ENCODE data around the gene HSPE1. TPM values are rescaled to one million over a fixed set of nuclear protein-coding genes. Genes with fewer than 3 reads are reported as not detected.

HSPE1 gene
- total RNA-seq, 3 donors from 2014 or later, result 79.0 to 106 (median 84.8) TPM

DNA sequence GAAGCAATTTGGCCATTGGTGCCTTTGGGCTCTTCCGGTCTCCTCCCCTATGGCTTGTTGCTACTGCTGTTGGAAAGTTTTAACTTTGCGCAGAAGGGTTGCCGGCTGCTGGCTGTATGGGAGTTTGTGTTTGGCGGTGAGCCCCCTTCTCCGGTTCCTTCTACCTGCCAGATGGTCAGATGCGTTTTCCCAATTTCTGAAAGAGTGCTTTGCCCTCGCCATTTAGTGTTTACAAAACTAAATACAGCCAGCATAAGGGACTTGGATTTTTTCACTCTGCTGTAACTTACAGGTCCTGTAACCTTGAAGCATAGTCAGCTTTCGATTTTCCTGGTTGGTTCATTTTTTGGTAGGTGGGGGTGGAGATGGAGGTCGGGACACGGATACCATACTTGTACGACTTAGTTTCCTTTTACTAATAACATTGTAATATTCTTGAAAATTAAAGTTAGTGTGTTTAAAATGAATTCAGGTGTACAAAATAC lies 46.2 kb upstream of the HSPE1 start:
- DNase-seq (peak in 1 of 3 donors; percentile 77), ATAC-seq (peak; percentile 74)
- Histone ChIP-seq H3K36me3 (ENCODE audit: low read depth) (peaks cover 7% of the 10 kb centered on the region), H3K9me3 (no peaks in the 10 kb centered on the region), H3K4me3 (peak overlapping the region; percentile 69), H3K4me1 (ENCODE audit: low read depth) (peaks cover 20% of the 10 kb centered on the region)
- TF ChIP-seq, protein P1, sequence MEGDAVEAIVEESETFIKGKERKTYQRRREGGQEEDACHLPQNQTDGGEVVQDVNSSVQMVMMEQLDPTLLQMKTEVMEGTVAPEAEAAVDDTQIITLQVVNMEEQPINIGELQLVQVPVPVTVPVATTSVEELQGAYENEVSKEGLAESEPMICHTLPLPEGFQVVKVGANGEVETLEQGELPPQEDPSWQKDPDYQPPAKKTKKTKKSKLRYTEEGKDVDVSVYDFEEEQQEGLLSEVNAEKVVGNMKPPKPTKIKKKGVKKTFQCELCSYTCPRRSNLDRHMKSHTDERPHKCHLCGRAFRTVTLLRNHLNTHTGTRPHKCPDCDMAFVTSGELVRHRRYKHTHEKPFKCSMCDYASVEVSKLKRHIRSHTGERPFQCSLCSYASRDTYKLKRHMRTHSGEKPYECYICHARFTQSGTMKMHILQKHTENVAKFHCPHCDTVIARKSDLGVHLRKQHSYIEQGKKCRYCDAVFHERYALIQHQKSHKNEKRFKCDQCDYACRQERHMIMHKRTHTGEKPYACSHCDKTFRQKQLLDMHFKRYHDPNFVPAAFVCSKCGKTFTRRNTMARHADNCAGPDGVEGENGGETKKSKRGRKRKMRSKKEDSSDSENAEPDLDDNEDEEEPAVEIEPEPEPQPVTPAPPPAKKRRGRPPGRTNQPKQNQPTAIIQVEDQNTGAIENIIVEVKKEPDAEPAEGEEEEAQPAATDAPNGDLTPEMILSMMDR (IDR thresholded peaks at IDR 0.05), result no peak
- intact Hi-C loops (cut with DNase I, micrococcal nuclease), result no loop called here

GRCh38 chr2:197454923-197455322 lies 45.3 kb upstream of the HSPE1 start:
- TF ChIP-seq, protein P1 (IDR thresholded peaks at IDR 0.05), result no peak
- no peak for DNase-seq
- intact Hi-C loops (cut with DNase I, micrococcal nuclease), result no loop called here
- no peak for ATAC-seq
- H3K9me3 ChIP-seq, result no peaks in the 10 kb centered on the region
- H3K4me3 ChIP-seq, result no peak overlapping the region
- peaks cover 7% of the 10 kb centered on the region for H3K36me3 ChIP-seq (ENCODE audit: low read depth)
- peaks cover 24% of the 10 kb centered on the region for H3K4me1 ChIP-seq (ENCODE audit: low read depth)

DNA sequence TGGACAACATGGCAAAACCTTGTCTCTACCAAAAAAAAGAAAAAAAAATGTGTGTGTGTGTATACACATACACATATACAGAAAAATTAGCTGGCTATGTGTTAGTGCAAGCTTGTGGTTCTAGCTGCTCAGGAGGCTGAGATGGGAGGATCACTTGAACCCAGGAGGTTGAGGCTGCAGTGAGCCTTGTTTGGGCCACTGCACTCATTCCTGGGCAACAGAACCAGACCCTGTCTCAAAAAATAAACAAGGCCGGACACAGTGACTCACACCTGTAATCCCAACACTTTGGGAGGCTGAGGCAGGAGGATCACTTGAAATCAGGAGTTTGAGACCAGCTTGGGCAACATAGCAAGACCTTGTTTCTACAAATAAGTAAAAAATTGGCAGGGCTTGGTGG lies 44.8 kb upstream of the HSPE1 start:
- Histone ChIP-seq H3K9me3 (no peaks in the 10 kb centered on the region), H3K4me1 (ENCODE audit: low read depth) (peaks cover 29% of the 10 kb centered on the region), H3K36me3 (ENCODE audit: low read depth) (peaks cover 7% of the 10 kb centered on the region), H3K4me3 (no peak overlapping the region)
- DNase-seq (no peak), ATAC-seq (no peak)
- intact Hi-C loops (cut with DNase I, micrococcal nuclease), result no loop called here
- TF ChIP-seq, protein P1 (IDR thresholded peaks at IDR 0.05), result no peak

DNA sequence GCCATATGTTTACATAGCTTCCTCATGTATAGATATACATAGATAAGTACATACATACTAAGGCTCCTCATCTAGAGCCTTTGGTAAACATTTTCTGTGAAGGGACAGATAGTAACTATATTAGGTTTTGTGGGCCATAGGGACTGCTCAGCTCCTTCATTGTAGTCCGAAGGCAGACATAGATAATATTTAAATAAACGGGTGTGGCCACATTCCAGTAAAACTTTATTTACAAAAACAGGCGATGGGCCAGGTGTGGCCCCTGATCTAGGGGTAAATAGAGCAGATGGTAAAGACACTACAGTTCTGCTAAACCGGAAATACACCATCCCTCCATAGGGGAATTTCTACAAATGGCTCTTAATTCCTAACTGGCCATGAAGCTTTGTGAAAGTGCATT lies 39.5 kb upstream of the HSPE1 start:
- H3K36me3 ChIP-seq (ENCODE audit: low read depth), result peaks cover 4% of the 10 kb centered on the region
- DNase-seq, result peak in 1 of 3 donors; percentile 43
- TF ChIP-seq, protein P1 (IDR thresholded peaks at IDR 0.05), result no peak
- no peak overlapping the region for H3K4me3 ChIP-seq
- ATAC-seq, result peak; percentile 72
- intact Hi-C loops (cut with DNase I, micrococcal nuclease), result no loop called here
- H3K9me3 ChIP-seq, result no peaks in the 10 kb centered on the region
- H3K4me1 ChIP-seq (ENCODE audit: low read depth), result peaks cover 22% of the 10 kb centered on the region

GRCh38 chr2:197461057-197461456 lies 39.1 kb upstream of the HSPE1 start:
- H3K4me1 ChIP-seq (ENCODE audit: low read depth), result peaks cover 22% of the 10 kb centered on the region
- peak; percentile 94 for ATAC-seq

More at GRCh38 chr2:197461057-197461456, 39.1 kb upstream of the HSPE1 start:
- intact Hi-C loops (cut with DNase I, micrococcal nuclease), result no loop called here
- DNase-seq, result no peak
- Histone ChIP-seq H3K36me3 (ENCODE audit: low read depth) (peaks cover 4% of the 10 kb centered on the region), H3K9me3 (no peaks in the 10 kb centered on the region), H3K4me3 (no peak overlapping the region)
- TF ChIP-seq, protein P1 (IDR thresholded peaks at IDR 0.05), result no peak
